Measurements from ENCODE around the gene FUT3. TPM values are rescaled to one million over a fixed set of nuclear protein-coding genes. Genes with fewer than 3 reads are reported as not detected.
A peak's percentile ranks its signal among the peaks of the same experiment; 100 is the strongest.

FUT3 gene
- total and polyA plus RNA-seq, 9 of the 15 experiments (the other 6 are each of a cell fraction or from before 2014, with no cell fraction given): 0.09 TPM; not detected in 8

DNA sequence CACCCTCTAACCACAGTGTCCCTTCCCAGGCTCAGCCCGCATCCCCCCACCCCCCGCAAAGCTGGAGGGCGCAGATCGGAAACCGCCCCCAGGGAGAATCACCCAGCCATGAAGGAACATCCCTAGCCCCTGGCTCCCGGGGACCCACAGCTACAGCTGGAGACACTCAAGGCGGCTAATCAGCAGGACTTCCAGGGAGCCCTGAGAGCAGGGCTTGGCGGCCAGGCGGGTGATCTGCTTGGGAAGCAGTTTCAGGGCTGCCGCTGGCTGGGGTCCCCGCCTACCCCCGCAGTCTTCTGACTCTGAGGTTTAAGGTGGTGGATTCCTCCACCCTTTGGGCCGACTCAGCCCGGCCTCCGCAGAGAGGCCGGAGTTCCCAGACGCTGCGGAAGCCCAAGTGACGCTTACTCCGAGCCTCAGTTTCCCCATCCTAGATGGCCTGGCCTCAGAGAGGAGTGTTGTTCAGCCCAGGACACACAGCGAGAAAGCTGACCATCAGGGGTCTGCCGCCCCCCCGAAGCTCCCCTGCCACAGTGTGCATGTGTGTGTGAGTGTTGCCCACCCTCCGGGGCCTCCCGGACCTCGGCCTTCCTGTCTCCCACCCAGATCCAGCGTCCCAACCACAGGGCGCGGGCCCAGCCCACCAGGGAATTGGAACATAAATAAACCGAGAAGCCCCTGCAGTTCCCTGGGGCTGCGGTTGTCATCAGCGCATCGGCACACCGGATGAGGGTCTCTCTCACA is 21.5 kb downstream of the FUT3 start (continued):
- TF ChIP-seq FUS (optimal IDR thresholded peaks at IDR 0.05; ENCODE audit: low read depth, low read length) (no peak), SMAD1 (IDR thresholded peaks at IDR 0.05; ENCODE audit: low read depth, low read length, partially characterized antibody) (no peak), PHB2 (IDR thresholded peaks at IDR 0.05; ENCODE audit: low read depth) (no peak), BCL6 (CRISPR knock-in tag; IDR thresholded peaks at IDR 0.05) (no peak), NFE2 (IDR thresholded peaks at IDR 0.05; ENCODE audit: low read depth) (no peak), ZNF696 (CRISPR knock-in tag; conservative IDR thresholded peaks at IDR 0.05) (no peak)
- TF ChIP-seq, protein P1, sequence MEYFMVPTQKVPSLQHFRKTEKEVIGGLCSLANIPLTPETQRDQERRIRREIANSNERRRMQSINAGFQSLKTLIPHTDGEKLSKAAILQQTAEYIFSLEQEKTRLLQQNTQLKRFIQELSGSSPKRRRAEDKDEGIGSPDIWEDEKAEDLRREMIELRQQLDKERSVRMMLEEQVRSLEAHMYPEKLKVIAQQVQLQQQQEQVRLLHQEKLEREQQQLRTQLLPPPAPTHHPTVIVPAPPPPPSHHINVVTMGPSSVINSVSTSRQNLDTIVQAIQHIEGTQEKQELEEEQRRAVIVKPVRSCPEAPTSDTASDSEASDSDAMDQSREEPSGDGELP (CRISPR knock-in tag; IDR thresholded peaks at IDR 0.05; ENCODE audit: borderline replicate concordance): no peak
- TF ChIP-seq, protein P2, sequence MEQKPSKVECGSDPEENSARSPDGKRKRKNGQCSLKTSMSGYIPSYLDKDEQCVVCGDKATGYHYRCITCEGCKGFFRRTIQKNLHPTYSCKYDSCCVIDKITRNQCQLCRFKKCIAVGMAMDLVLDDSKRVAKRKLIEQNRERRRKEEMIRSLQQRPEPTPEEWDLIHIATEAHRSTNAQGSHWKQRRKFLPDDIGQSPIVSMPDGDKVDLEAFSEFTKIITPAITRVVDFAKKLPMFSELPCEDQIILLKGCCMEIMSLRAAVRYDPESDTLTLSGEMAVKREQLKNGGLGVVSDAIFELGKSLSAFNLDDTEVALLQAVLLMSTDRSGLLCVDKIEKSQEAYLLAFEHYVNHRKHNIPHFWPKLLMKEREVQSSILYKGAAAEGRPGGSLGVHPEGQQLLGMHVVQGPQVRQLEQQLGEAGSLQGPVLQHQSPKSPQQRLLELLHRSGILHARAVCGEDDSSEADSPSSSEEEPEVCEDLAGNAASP (IDR thresholded peaks at IDR 0.05): no peak
- TF ChIP-seq, protein P3, sequence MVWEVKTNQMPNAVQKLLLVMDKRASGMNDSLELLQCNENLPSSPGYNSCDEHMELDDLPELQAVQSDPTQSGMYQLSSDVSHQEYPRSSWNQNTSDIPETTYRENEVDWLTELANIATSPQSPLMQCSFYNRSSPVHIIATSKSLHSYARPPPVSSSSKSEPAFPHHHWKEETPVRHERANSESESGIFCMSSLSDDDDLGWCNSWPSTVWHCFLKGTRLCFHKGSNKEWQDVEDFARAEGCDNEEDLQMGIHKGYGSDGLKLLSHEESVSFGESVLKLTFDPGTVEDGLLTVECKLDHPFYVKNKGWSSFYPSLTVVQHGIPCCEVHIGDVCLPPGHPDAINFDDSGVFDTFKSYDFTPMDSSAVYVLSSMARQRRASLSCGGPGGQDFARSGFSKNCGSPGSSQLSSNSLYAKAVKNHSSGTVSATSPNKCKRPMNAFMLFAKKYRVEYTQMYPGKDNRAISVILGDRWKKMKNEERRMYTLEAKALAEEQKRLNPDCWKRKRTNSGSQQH (CRISPR knock-in tag; IDR thresholded peaks at IDR 0.05): no peak
- TF ChIP-seq, protein P4, sequence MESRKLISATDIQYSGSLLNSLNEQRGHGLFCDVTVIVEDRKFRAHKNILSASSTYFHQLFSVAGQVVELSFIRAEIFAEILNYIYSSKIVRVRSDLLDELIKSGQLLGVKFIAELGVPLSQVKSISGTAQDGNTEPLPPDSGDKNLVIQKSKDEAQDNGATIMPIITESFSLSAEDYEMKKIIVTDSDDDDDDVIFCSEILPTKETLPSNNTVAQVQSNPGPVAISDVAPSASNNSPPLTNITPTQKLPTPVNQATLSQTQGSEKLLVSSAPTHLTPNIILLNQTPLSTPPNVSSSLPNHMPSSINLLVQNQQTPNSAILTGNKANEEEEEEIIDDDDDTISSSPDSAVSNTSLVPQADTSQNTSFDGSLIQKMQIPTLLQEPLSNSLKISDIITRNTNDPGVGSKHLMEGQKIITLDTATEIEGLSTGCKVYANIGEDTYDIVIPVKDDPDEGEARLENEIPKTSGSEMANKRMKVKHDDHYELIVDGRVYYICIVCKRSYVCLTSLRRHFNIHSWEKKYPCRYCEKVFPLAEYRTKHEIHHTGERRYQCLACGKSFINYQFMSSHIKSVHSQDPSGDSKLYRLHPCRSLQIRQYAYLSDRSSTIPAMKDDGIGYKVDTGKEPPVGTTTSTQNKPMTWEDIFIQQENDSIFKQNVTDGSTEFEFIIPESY (CRISPR knock-in tag; IDR thresholded peaks at IDR 0.05): peak; percentile 87

All from K562 (cell line).